ENCODE results near the gene GPC1.

Gene GPC1

GRCh38 chr2:240431271-240431660 is 4.2 kb upstream of the GPC1 start:
- Histone ChIP-seq H3K4me3 (ENCODE audit: low read depth, low read length, poor library complexity, severe bottlenecking) (no peak overlapping the region), H3K27ac (ENCODE audit: low read depth, low read length, poor library complexity, severe bottlenecking) (no peak overlapping the region), H3K27me3 (ENCODE audit: insufficient read depth, low read length) (0 out of 2 replicates have a peak, but pooled peaks cover 4% of the 10 kb centered on the region), H3K9me2 (ENCODE audit: low read depth, low read length) (no peaks in the 10 kb centered on the region), H3K79me2 (ENCODE audit: insufficient read depth, low read length) (no peaks in the 10 kb centered on the region), H3K36me3 (ENCODE audit: insufficient read depth, low read length) (no peaks in the 10 kb centered on the region), H2AFZ (ENCODE audit: low read length) (no peak overlapping the region), H3F3A (ENCODE audit: insufficient read depth, low read length) (no peaks in the 10 kb centered on the region), H4K20me1 (ENCODE audit: insufficient read depth, low read length) (no peaks in the 10 kb centered on the region), H3K4me1 (ENCODE audit: insufficient read depth, low read length, severe bottlenecking) (peaks cover 8% of the 10 kb centered on the region), H3K9me3 (ENCODE audit: low read length) (no peaks in the 10 kb centered on the region), H3K9ac (ENCODE audit: low read length) (no peak overlapping the region), H3K4me2 (ENCODE audit: low read length) (no peak overlapping the region)
- TF ChIP-seq CTCF (IDR thresholded peaks at IDR 0.05; ENCODE audit: low read length) = no peak
- TF ChIP-seq EZH2 (IDR thresholded peaks at IDR 0.05; ENCODE audit: borderline replicate concordance, low read length) = no peak

GRCh38 chr2:240431661-240432424 is 3.6 kb upstream of the GPC1 start:
- H3K9me2 ChIP-seq (ENCODE audit: low read depth, low read length) = no peaks in the 10 kb centered on the region
- H3K9me3 ChIP-seq (ENCODE audit: low read length) = no peaks in the 10 kb centered on the region
- 0 out of 2 replicates have a peak, but pooled peaks cover 4% of the 10 kb centered on the region for H3K27me3 ChIP-seq (ENCODE audit: insufficient read depth, low read length)
- no peak overlapping the region for H3K4me2 ChIP-seq (ENCODE audit: low read length)
- H4K20me1 ChIP-seq (ENCODE audit: insufficient read depth, low read length) = no peaks in the 10 kb centered on the region
- no peak overlapping the region for H2AFZ ChIP-seq (ENCODE audit: low read length)
- no peak for TF ChIP-seq EZH2 (IDR thresholded peaks at IDR 0.05; ENCODE audit: borderline replicate concordance, low read length)
- TF ChIP-seq CTCF (IDR thresholded peaks at IDR 0.05; ENCODE audit: low read length) = no peak
- no peak overlapping the region for H3K9ac ChIP-seq (ENCODE audit: low read length)
- H3K4me1 ChIP-seq (ENCODE audit: insufficient read depth, low read length, severe bottlenecking) = peaks cover 8% of the 10 kb centered on the region
- H3F3A ChIP-seq (ENCODE audit: insufficient read depth, low read length) = no peaks in the 10 kb centered on the region
- no peaks in the 10 kb centered on the region for H3K79me2 ChIP-seq (ENCODE audit: insufficient read depth, low read length)
- H3K36me3 ChIP-seq (ENCODE audit: insufficient read depth, low read length) = no peaks in the 10 kb centered on the region
- H3K4me3 ChIP-seq (ENCODE audit: low read depth, low read length, poor library complexity, severe bottlenecking) = no peak overlapping the region
- no peak overlapping the region for H3K27ac ChIP-seq (ENCODE audit: low read depth, low read length, poor library complexity, severe bottlenecking)

GRCh38 chr2:240432430-240432819 is 3.0 kb upstream of the GPC1 start:
- Histone ChIP-seq H3K27ac (ENCODE audit: low read depth, low read length, poor library complexity, severe bottlenecking) (no peak overlapping the region), H3F3A (ENCODE audit: insufficient read depth, low read length) (no peaks in the 10 kb centered on the region), H4K20me1 (ENCODE audit: insufficient read depth, low read length) (no peaks in the 10 kb centered on the region), H3K4me3 (ENCODE audit: low read depth, low read length, poor library complexity, severe bottlenecking) (no peak overlapping the region), H3K36me3 (ENCODE audit: insufficient read depth, low read length) (no peaks in the 10 kb centered on the region), H3K79me2 (ENCODE audit: insufficient read depth, low read length) (no peaks in the 10 kb centered on the region), H3K9me2 (ENCODE audit: low read depth, low read length) (no peaks in the 10 kb centered on the region), H2AFZ (ENCODE audit: low read length) (no peak overlapping the region), H3K9me3 (ENCODE audit: low read length) (no peaks in the 10 kb centered on the region), H3K27me3 (ENCODE audit: insufficient read depth, low read length) (0 out of 2 replicates have a peak, but pooled peaks cover 4% of the 10 kb centered on the region), H3K9ac (ENCODE audit: low read length) (no peak overlapping the region), H3K4me1 (ENCODE audit: insufficient read depth, low read length, severe bottlenecking) (peaks cover 8% of the 10 kb centered on the region), H3K4me2 (ENCODE audit: low read length) (no peak overlapping the region)
- TF ChIP-seq EZH2 (IDR thresholded peaks at IDR 0.05; ENCODE audit: borderline replicate concordance, low read length) (no peak), CTCF (IDR thresholded peaks at IDR 0.05; ENCODE audit: low read length) (no peak)
